Right ventricle myocardium inferior (tissue), 1 donor: ENCODE data around the gene PRKAR2B. TPM values are rescaled to one million over a fixed set of nuclear protein-coding genes. Genes with fewer than 3 reads are reported as not detected.
"Not testable (repeated sequence)": the region's sequence is repeated elsewhere in the genome, so short reads cannot be mapped to it uniquely, and the experiment has no call there.

Experiments used
- ATAC-seq: fragments of 200-7000 bp; cut with Tn5 transposase; one replicate; pipeline ENCODE4 v1.9.1; 2020; ENCODE audit warnings: mild to moderate bottlenecking, moderate library complexity
- DNase-seq: peaks from one replicate; pipeline ENCODE4 v3.0.0; 2021; ENCODE audit errors: missing footprints
- intact Hi-C: fragments of 100-400 bp; cut with DNase I; formaldehyde crosslinking; loops from one replicate; pipeline ENCODE4 v1.11.0; 2022
- total RNA-seq: library from RNA; stranded (reverse); fragmentation: NEBNext Ultra II Directional; extraction: Animal tissue kit (Norgen Biotek cat#: 25700); gene quantifications from one replicate; pipeline ENCODE4 v1.2.1, GENCODE V29; 2021
- donor health status: DM: no; HTN: yes; CAD: no; lungs with severe emphysema.

Gene PRKAR2B
- total RNA-seq, 1 donor from 2014 or later = 23.2 TPM

DNA sequence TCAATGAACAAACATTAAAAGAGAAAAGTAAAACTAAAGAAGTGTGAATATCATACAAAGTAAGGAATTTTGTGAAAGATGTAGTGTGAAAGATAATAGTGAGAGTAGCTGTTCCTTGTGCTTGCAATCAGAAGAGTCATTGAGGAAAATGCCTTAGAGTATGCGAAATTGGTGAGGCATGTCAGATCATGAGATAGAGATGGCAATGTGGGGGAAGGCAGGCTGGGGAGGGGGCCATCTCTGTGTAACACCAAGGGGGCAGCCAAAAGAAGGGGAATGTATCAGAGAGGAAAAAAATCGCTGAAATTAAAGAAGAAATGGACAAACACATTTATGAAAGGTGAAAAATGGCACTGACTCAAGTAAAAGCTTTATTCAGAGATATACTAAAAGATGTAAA lies 19.6 kb upstream of the PRKAR2B start:
- DNase-seq = no peak
- no peak for ATAC-seq
- intact Hi-C loops = no loop called here

DNA sequence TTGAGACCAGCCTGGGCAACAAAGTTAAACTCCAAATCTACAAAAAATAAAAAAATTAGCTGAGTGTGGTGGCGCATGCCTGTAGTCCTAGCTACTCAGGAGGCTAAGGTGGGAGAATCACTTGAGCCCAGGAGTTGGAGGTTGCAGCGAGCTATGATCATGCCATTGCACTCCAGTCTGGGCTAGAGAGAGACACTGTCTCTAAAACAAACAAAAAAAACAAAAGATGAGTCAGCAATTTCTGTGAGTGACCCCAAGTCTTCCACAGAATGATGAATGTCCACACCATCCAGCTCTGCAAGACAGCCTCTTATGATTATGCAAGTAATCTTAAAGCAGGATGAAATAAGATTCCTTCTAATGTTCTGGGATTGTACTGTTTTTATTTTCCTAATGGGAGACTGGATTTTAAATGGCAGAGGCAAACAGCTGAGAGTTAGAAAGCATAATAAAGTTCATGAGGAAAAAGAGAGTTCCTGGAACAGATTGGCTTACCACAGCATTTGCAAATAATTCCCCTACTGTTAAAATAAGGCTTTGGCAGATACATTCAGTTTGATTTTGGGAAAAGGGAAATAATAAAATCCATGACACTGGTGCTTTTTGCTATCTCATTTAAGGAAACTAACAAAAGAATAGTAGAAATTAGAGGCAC lies 18.9 kb upstream of the PRKAR2B start:
- intact Hi-C loops = no loop called here
- no peak for DNase-seq
- peak; percentile 10 for ATAC-seq

DNA sequence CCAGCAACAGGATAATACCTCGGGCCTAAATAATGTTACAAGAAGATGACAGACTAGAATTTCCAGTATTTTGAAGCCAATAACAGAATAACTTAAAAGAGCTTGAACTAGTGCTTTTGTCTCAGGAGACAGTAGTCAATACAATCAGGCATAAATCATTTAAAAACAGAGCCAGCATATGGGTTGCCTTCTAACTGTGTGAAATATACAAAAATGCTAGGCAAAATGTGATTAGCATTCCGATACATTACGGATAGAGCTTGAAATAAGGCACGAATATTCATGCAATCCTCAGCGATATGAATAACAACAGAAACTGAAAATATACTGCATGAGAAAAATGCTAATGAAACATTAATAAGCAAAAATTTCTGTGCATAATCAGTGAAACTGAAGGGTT lies 18.3 kb upstream of the PRKAR2B start:
- intact Hi-C loops = no loop called here

DNA sequence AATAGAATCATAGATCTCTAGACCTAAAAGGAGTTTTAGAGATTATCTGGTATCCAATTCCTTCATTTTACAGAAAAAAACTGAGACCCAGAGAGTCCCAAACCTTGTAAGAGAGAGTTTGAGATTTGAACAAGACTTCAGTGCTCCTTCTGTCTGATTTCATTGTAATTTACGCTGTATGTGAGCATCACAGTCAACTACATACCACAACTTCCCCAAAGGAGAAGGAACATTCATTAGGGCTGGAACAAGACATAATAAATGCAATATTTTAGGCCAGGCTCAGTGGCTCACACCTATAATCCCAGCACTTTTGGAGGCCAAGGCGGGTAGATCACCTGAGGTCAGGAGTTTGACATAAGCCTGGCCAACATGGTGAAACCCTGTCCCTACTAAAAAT lies 17.3 kb upstream of the PRKAR2B start:
- intact Hi-C loops = no loop called here
- ATAC-seq (no peak), DNase-seq (no peak)

More for the DNA sequence above, 18.3 kb upstream of the PRKAR2B start:
- ATAC-seq (no peak), DNase-seq (no peak)

DNA sequence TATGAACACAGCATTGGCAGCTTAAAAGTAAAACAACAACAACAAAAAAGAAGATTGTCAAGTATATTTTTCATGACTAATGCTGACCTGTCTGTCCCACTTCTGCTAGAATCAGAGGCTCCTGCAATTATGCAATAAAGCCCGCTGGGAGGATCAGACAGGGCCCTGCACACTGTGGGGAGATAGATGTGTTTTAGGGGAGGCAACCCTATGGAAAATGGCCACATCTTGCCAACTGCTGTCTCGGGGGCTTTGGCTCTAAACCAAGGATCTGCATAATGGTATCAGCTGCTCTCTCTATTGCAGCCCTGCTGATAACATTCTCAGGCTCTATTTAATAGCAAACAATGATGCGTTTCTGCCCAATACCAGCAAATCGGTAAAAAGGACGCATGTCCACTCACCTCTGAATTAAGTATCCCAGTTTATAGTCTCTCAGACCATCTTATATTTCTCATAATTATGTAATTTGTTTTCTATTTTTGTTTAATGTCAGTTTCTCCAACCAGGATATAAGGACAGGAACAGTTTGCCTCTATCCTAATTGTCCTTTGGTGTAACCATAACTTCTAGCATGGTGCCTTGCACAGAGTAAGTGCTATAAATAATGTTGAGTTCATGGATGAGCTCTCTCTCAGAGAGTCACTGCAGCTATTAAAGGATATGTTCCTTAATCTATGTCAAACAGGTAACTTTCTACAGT lies 15.3 kb upstream of the PRKAR2B start:
- DNase-seq (no peak), ATAC-seq (no peak)
- intact Hi-C loops = no loop called here

DNA sequence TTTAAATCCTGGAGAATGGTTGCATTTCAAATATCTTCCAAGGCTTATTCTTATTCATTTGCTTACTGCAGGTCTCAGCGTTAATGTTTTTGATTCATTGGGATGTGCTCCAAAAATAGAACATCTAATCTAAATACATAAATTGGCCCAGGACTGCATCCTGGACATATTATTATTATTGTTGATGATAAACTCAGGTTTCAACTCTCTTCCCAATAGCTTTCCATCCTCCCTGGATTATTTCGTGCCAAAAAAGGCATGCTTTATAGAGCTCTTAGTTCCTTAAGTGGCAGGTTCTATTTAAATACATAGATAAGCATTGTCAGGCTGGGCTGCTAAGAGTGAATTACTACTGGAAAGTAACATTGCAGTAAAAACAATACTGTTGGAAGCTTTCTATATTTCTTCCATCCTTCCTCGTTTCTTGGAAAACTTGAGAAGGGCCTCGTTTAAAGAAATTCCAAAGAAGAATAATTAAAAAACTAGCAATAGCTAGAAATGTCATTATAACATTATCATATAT lies 14.7 kb upstream of the PRKAR2B start:
- no peak for ATAC-seq
- intact Hi-C loops = no loop called here
- no peak for DNase-seq

DNA sequence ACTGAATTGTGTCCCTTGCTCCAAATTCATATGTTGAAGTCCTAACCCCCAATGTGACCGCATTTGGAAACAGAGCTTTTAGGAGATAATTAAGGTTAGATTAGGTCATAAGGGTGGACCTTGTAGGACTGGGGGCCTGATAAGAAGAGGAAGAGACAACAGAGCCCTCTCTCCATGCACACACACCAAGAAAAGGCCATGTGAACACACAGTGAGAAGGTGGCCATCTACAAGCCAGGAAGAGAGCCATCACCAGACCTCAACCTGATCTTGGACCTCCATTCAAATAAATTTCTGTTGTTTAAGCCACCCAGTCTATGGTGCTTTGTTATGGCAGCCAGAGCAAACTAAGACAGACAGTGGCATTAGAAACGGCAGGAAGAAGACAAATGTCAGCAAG lies 12.5 kb upstream of the PRKAR2B start:
- ATAC-seq (no peak), DNase-seq (no peak)
- intact Hi-C loops = no loop called here

DNA sequence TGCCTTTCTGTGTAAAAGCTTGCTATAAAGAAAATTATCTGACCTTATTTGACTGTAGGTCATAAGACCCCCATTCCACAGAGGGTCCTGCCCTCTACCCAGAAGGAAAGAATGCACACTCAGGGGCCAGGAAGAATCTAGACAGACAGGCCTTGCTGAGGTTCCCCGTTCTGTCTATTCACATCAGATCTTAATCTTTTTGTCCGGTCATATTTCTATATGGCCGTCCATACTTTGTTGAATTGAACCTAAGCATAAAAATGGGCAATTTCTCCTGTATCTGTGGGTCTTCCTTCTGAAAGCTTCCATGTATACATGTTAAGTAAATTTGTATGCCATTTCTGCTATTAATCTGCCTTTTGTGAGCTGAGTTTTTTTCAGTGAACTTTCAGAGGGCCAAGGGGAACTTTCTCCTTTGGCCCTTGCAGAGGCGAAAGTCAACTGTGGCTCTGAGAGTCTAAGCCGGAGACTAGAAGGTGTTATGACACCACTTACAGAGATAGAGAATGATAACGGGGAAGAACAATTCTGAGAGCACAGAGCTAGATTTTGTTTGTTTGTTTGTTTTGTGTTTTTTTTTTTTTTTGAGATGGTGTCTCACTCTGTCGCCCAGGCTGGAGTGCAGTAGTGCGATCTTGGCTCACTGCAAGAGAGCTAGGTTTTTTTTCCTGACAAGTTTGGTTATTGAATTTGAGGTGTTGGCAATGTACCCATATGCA lies 11.6 kb upstream of the PRKAR2B start:
- intact Hi-C loops = no loop called here
- DNase-seq (no peak), ATAC-seq (no peak)

DNA sequence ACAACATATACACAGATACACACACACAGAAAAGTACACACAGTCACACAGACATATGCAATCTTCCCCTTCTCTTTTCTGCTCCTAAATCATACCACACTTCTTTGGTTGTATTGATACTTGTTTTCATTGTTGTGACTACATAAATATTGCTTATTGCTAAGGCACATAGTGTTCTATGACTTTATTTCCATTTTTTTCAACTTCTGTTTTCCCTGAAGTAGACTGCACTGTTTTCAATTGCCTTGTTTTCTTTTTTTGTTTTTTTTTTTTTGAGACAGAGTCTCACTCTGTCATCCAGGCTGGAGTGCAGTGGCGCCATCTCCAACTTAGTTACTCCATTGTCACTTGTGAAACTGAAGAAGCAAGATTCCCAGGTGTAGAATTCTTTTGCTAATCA lies 10.0 kb upstream of the PRKAR2B start:
- no peak for ATAC-seq
- DNase-seq = no peak
- intact Hi-C loops = no loop called here

DNA sequence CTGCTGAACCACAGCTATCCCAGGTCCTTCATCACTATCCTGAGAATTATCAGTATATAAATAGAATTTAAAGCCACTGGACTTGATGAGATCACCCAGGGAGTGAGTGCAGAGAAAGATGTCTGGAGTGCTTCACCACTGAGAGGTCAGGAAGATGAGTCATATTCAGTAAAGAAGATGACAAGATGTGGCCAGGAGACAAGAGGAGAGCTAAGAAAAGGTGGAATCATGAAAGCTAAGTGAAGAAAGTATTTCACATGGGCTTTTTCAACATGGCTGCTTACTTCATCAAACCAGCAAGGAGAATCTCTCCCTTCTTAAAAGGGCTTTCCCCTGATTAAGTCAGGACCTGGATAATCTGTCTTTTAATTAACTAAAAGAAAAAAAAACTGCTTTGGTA lies 9.1 kb upstream of the PRKAR2B start:
- DNase-seq (no peak), ATAC-seq (no peak)
- intact Hi-C loops = no loop called here

DNA sequence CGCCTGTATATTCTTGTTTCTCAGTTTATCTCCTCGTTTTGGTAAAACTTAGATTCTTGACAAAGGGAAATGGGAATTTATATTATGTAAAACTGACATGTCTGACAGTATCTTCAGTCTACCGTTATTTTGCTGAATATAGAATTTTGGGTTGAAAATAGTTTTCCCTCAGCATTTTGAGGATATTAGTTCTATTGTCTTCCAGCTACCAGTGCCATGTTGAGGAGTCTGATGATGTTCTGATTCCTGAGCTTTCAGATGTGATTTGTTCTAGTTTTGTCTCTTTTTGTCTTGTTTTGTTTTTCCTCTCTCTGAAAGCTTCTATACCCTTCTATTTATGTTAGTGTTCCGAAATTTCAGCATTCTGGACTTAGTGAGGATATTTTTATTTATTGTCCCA lies 8.0 kb upstream of the PRKAR2B start:
- DNase-seq (no peak), ATAC-seq (no peak)
- intact Hi-C loops = no loop called here

DNA sequence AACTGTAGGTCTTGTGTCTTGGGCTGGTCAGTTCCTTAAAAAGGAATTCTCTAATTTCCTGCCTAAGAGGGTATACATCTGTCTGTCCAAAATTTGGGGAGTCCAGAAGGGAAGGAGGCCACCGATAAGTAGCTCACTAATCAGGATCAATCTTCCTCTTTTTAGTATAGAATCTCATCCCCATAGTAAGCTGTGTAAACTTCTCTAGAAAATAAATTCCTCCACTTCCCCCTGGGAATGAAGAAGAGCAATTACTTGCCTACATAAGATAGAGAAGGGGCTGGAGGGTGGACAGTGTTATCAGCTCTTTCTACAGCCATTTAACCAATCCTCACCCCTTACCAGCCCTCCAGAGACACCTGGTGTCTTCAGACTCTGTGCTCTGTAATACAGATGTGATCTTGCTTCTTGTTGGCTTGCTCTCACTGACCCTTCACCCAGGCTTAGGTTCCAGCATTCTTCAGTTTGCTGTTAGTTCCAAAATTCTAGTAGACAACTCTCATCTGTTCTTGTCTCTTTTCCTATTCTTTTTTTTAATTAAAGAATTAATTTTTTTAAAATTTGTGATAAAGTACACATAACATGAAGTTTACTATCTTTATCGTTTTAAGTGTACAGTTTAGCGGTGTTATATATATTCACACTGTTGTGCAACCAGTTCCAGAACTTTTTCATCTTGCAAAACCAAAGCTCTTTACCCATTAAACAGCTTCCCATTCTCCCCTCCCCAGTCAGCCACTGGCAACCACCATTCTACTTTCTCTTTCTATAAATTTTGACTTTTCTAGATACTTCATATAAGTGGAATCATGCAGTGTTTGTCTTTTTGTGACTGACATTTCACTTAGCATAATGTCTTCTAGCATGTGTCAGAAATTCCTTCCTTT lies 6.5 kb upstream of the PRKAR2B start:
- ATAC-seq = no peak
- DNase-seq = no peak
- intact Hi-C loops = no loop called here

DNA sequence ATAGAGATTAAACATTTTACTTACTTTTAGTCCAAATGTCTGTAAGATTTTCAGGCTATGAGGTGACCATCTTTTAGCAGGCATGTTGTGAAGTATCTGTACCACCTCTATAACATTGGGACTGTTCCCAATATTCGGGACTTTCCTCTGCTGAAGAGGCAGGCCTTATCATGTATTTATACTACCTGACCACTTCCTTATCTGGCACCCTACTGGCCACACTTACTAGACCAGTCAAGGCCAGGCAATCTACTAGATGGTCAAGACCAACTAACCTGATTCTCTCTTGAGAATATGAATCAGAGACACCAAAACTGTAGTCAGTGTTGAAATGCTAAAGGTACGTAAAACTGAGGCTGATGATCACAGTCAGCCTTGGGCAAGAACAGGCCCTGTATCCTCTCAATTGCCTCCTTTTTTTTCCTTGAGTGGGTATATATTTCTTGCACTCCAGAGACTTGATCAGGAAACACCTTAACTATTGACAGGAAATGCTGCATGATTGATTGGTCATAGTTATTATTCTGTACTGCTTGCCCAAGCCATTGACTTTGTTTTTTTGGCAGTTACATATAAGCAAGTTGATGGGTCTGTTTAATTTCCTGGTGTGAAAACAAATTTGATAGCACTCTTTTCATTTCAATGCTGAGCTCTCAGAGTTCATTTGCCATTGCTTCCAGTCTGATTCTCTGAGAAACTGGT lies 5.2 kb upstream of the PRKAR2B start:
- no peak for DNase-seq
- intact Hi-C loops = no loop called here
- ATAC-seq = no peak

DNA sequence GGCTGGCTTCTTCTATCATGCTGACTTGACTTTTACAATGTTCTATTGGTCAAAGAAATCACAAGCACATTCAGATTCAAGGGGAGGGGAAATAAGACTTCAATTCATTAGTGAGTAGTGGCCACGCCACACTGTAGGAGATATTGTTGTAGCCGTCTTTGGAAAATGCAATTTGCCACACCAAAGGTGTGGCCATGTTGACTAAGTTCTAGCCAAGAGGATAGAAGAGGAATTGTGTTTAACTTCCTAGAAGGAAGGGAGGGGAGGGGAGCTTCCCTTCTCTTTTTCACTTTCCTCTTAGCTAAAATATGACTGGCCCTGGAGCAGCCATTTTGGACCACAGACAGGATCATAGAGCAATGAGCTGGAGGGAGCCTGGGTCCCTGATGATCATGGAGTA lies 3.4 kb upstream of the PRKAR2B start:
- intact Hi-C loops = no loop called here
- no peak for DNase-seq
- no peak for ATAC-seq

DNA sequence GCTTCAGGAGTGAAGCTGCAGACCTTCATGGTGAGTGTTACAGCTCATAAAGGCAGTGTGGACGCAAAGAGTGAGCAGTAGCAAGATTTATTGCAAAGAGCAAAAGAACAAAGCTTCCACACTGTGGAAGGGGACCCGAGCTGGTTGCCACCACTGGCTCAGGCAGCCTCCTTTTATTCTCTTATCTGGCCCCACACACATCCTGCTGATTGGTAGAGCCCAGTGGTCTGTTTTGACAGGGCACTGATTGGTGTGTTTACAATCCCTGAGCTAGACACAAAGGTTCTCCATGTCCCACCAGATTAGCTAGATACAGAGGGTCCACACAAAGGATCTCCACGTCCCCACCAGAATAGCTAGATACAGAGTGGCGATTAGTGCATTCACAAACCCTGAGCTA lies 2.7 kb upstream of the PRKAR2B start:
- intact Hi-C loops, DNase-seq: not testable (repeated sequence)

DNA sequence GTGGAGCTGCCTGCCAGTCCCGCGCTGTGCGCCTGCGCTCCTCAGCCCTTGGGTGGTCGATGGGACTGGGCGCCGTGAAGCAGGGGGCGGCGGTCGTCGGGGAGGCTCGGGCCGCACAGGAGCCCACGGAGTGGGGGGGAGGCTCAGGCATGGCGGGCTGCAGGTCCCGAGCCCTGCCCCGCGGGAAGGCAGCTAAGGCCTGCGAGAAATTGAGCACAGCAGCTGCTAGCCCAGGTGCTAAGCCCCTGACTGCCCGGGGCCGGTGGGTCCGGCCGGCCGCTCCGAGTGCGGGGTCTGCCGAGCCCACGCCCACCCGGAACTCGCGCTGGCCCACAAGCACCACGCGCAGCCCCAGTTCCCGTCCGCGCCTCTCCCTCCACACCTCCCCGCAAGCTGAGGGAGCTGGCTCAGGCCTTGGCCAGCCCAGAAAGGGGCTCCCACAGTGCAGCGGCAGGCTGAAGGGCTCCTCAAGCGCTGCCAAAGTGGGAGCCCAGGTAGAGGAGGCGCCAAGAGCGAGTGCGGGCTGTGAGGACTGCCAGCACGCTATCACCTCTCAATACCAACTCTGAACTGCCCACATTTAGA lies 2.1 kb upstream of the PRKAR2B start:
- intact Hi-C loops, ATAC-seq: not testable (repeated sequence)
- peak; percentile 60 for DNase-seq

More for the DNA sequence above, 2.7 kb upstream of the PRKAR2B start:
- ATAC-seq = not testable (repeated sequence)

DNA sequence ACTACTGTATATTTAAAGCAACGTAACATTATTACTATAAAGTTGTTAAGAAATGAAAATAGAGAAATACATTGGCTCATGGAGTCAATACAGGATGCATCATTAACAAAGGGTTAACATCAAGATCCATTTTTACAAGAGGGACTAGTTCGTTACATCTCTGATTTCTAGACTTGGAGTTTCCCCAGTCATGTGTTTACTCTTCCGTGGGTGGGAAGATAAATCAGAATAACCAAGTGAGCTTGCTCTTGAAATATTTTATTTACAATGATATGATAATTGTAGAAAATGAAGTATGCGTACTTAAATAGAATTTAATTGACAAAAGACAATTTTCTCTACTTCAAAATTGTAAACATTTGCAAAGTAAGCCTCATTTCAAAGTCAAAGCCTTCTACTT lies 1.0 kb upstream of the PRKAR2B start:
- intact Hi-C loops = no loop called here
- no peak for ATAC-seq
- DNase-seq = no peak

DNA sequence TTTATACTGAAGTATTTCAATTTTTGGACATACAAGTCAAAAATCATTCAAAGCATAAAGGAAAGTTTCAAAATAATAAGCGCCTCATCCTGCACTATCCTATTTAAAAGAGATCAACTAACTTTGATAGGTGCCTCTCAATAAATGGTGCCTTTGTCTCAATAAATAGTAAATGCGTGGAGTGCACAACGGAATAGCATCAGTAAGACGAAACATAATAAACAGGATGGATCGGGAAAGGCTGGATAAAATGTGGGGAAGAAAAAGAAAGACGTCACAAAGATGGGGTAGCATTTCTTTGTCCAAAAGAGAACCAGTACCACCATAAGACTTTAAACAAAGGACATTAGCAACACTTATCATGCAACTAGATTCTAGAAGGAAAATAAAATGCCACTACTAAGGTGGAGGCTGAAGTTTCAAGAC lies 571 bp upstream of the PRKAR2B start:
- no peak for DNase-seq
- intact Hi-C loops = no loop called here
- no peak for ATAC-seq
